Head of caudate nucleus (tissue), 42 donors: ENCODE results near the gene ACTA1.
A peak's percentile ranks its signal among the peaks of the same experiment; 100 is the strongest.
"Not testable (repeated sequence)": the region's sequence is repeated elsewhere in the genome, so short reads cannot be mapped to it uniquely, and the experiment has no call there.

Experiments
- DNase-seq, 42 donors: peaks; one replicate each; pipeline versions ENCODE4 v3.0.0 to v3.0.0-alpha.2; 2020 to 2021; ENCODE audit warnings: mixed read lengths in 7 of 42
- intact Hi-C: fragments of 100-400 bp; cut with DNase I; formaldehyde crosslinking; loops from one replicate; pipeline ENCODE4 v1.15.0; 2022

ACTA1 gene

GRCh38 chr1:229447809-229448252, 13.9 kb upstream of the ACTA1 start:
- intact Hi-C loops: no loop called here

GRCh38 chr1:229445828-229446227, 11.9 kb upstream of the ACTA1 start:
- no peak for DNase-seq
- intact Hi-C loops: no loop called here

More at GRCh38 chr1:229447809-229448252, 13.9 kb upstream of the ACTA1 start:
- DNase-seq: no peak

GRCh38 chr1:229440851-229441537, 7.1 kb upstream of the ACTA1 start:
- intact Hi-C loops: no loop called here
- DNase-seq: no peak

- intact Hi-C loops: no loop called here
- no peak for DNase-seq
These were observed 4.1 kb upstream of the ACTA1 start for GRCh38 chr1:229438021-229438420.

GRCh38 chr1:229437443-229437842, 3.5 kb upstream of the ACTA1 start:
- DNase-seq: no peak
- intact Hi-C loops: no loop called here

- intact Hi-C loops: no loop called here
- no peak for DNase-seq
These were observed 2.3 kb upstream of the ACTA1 start for GRCh38 chr1:229436201-229436600.

- intact Hi-C loops: no loop called here
- DNase-seq: peak in 13 of 42 donors; percentile 13 to 49 (median 32)
These were observed 752 bp upstream of the ACTA1 start for GRCh38 chr1:229434641-229435051.

GRCh38 chr1:229433364-229434004, 410 bp downstream of the ACTA1 start:
- intact Hi-C loops: no loop called here
- DNase-seq: no peak

- no peak for DNase-seq
- intact Hi-C loops: no loop called here
These were observed 989 bp downstream of the ACTA1 start for GRCh38 chr1:229432905-229433304.

GRCh38 chr1:229432116-229432461, 1.8 kb downstream of the ACTA1 start:
- intact Hi-C loops: no loop called here

GRCh38 chr1:229431284-229432115, 2.4 kb downstream of the ACTA1 start:
- no peak for DNase-seq
- intact Hi-C loops: no loop called here

More at GRCh38 chr1:229432116-229432461, 1.8 kb downstream of the ACTA1 start:
- DNase-seq: no peak

GRCh38 chr1:229430761-229431283, 3.1 kb downstream of the ACTA1 start:
- DNase-seq: peak in 17 of 42 donors; percentile 20 to 80 (median 48)
- intact Hi-C loops: no loop called here

GRCh38 chr1:229428256-229428655, 5.6 kb downstream of the ACTA1 start:
- intact Hi-C loops: no loop called here
- peak in 1 of 42 donors; percentile 33 for DNase-seq

- peak in 1 of 42 donors; percentile 4 for DNase-seq
- intact Hi-C loops: no loop called here
These were observed 6.3 kb downstream of the ACTA1 start for GRCh38 chr1:229427572-229427971.

- intact Hi-C loops: no loop called here
- no peak for DNase-seq
These were observed 8.2 kb downstream of the ACTA1 start for GRCh38 chr1:229425564-229426159.

- no peak for DNase-seq
- intact Hi-C loops: no loop called here
These were observed 13.1 kb downstream of the ACTA1 start for GRCh38 chr1:229420765-229421164.

- no peak for DNase-seq
- intact Hi-C loops: no loop called here
These were observed 13.7 kb downstream of the ACTA1 start for GRCh38 chr1:229420224-229420623.

- intact Hi-C loops, DNase-seq: not testable (repeated sequence)
These were observed 15.3 kb downstream of the ACTA1 start for GRCh38 chr1:229418586-229418985.

GRCh38 chr1:229412810-229413209, 21.1 kb downstream of the ACTA1 start:
- DNase-seq, intact Hi-C loops: not testable (repeated sequence)
